Measurements from ENCODE around the gene TMEM50B.
"Not testable (repeated sequence)": the region's sequence is repeated elsewhere in the genome, so short reads cannot be mapped to it uniquely, and the experiment has no call there.

TMEM50B gene

DNA sequence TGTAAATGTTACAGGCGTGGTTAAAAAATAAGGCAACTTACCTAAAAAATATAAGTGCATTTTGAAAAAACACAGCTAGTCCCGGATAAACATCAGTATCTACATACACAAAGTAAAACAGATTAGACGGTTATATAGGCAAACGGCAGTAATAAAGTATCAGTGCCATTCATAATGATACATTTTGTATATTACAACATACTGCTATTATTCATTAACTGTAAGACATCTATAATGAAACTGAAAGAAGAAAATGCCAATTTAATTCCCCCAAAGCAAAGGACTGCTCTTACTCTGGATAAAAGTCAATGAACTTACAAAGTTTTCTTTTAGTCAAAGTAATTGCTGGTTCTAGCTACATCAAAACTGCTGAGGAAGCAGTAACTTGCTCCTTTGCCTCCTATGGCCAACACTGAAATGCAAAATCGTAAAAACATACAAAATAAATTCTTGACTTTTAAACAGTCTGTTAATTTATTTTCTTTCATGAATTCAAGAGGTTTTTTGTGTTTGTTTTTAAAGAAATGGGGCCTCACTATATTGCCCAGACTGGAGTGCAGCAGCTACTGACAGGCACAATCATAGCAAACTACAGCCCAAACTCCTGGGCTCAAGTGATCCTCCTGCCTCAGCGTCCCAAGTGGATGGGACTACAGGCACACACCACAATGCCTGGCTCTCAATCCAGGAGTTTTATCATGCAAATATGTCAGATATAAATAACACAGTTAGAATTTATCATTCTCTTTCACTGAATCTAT lies 23.9 kb downstream of the TMEM50B start:
- no peaks in the 10 kb centered on the region; the same call in 1 of the 2 replicates for H3K4me1 ChIP-seq (ENCODE audit: insufficient read depth, low read length)
- H3K9me3 ChIP-seq (ENCODE audit: control insufficient read depth, insufficient read depth, low read length): no peaks in the 10 kb centered on the region
- no peak overlapping the region for H3K9ac ChIP-seq (ENCODE audit: low read depth, low read length)
- no peaks in the 10 kb centered on the region for H3K36me3 ChIP-seq (ENCODE audit: insufficient read depth, low read length)

- Histone ChIP-seq H3K4me1 (ENCODE audit: insufficient read depth, low read length) (no peaks in the 10 kb centered on the region; the same call in 1 of the 2 replicates), H3K9me3 (ENCODE audit: control insufficient read depth, insufficient read depth, low read length) (no peaks in the 10 kb centered on the region)
Observed at GRCh38 chr21:33452362-33452761, 27.4 kb downstream of the TMEM50B start.

GRCh38 chr21:33451634-33452071 lies 28.1 kb downstream of the TMEM50B start:
- Histone ChIP-seq H3K9ac (ENCODE audit: low read depth, low read length) (no peak overlapping the region), H3K9me3 (ENCODE audit: control insufficient read depth, insufficient read depth, low read length) (no peaks in the 10 kb centered on the region), H3K4me1 (ENCODE audit: insufficient read depth, low read length) (no peaks in the 10 kb centered on the region; the same call in 1 of the 2 replicates), H3K36me3 (ENCODE audit: insufficient read depth, low read length) (no peaks in the 10 kb centered on the region)

More at GRCh38 chr21:33452362-33452761, 27.4 kb downstream of the TMEM50B start:
- no peak overlapping the region for H3K9ac ChIP-seq (ENCODE audit: low read depth, low read length)
- H3K36me3 ChIP-seq (ENCODE audit: insufficient read depth, low read length): no peaks in the 10 kb centered on the region

DNA sequence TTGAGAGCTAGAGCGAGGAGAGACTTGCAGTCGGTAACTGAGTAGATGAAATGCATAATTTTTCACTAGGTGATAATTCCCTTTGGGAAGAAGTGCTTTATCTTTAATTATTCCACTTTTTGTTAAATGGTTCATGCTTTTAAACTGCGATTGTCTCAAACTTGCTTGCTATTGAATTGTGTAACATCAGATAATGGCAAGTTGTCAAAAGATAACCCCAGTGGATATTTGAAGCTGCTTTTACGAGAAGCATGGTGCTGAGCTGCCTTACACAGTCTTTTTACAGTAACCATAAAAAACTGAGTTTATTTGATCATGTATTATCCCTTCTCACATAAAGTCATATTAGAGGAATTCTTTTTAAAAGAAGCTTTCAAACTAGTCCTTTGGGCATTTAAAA lies 30.2 kb downstream of the TMEM50B start:
- H3K4me1 ChIP-seq (ENCODE audit: insufficient read depth, low read length): no peaks in the 10 kb centered on the region
- H3K36me3 ChIP-seq (ENCODE audit: insufficient read depth, low read length): no peaks in the 10 kb centered on the region
- H3K9ac ChIP-seq (ENCODE audit: low read depth, low read length): no peak overlapping the region
- no peaks in the 10 kb centered on the region for H3K9me3 ChIP-seq (ENCODE audit: control insufficient read depth, insufficient read depth, low read length)

DNA sequence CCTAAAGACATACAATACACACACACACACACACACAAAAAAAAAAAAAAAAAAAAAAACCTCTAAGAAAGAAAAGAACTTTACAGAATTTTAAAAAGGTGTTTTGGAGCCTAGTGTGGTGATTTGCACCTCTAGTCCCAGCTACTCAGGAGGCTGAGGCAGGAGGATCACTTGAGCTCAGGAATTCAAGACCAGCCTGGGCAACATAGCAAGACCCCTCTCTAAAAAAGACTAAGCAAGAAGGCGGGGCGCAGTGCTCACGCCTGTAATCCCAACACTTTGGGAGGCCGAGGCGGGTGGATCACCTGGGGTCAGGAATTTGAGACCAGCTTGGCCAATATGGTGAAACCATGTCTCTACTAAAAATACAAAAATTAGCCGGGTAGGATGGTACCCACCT lies 33.2 kb downstream of the TMEM50B start:
- not testable (repeated sequence) for H3K4me1 ChIP-seq (ENCODE audit: insufficient read depth, low read length); H3K9me3 ChIP-seq (ENCODE audit: control insufficient read depth, insufficient read depth, low read length); H3K9ac ChIP-seq (ENCODE audit: low read depth, low read length); H3K36me3 ChIP-seq (ENCODE audit: insufficient read depth, low read length)

DNA sequence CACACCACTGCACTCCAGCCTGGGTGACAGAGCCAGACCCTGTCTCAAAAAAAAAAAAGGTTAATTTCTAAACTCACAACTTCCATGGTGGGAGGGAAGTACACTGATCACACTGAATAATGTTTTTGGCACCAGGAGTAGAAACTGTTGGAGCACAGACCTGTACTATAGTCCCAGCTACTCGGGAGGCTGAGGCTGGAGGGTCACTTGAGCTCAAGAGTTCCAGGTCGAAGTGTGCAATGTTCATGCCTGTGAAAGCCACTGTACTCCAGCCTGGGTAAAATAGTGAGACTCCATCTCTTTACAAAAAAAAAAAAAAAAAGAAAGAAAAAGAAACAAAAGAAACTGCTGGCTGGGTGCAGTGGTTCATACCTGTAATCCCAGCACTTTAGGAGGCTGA lies 35.3 kb downstream of the TMEM50B start:
- H3K9me3 ChIP-seq (ENCODE audit: control insufficient read depth, insufficient read depth, low read length): no peaks in the 10 kb centered on the region
- no peaks in the 10 kb centered on the region for H3K36me3 ChIP-seq (ENCODE audit: insufficient read depth, low read length)
- H3K4me1 ChIP-seq (ENCODE audit: insufficient read depth, low read length): no peaks in the 10 kb centered on the region
- H3K9ac ChIP-seq (ENCODE audit: low read depth, low read length): no peak overlapping the region

- H3K9ac ChIP-seq (ENCODE audit: low read depth, low read length): no peak overlapping the region
Observed at GRCh38 chr21:33443194-33443593, 36.6 kb downstream of the TMEM50B start.

DNA sequence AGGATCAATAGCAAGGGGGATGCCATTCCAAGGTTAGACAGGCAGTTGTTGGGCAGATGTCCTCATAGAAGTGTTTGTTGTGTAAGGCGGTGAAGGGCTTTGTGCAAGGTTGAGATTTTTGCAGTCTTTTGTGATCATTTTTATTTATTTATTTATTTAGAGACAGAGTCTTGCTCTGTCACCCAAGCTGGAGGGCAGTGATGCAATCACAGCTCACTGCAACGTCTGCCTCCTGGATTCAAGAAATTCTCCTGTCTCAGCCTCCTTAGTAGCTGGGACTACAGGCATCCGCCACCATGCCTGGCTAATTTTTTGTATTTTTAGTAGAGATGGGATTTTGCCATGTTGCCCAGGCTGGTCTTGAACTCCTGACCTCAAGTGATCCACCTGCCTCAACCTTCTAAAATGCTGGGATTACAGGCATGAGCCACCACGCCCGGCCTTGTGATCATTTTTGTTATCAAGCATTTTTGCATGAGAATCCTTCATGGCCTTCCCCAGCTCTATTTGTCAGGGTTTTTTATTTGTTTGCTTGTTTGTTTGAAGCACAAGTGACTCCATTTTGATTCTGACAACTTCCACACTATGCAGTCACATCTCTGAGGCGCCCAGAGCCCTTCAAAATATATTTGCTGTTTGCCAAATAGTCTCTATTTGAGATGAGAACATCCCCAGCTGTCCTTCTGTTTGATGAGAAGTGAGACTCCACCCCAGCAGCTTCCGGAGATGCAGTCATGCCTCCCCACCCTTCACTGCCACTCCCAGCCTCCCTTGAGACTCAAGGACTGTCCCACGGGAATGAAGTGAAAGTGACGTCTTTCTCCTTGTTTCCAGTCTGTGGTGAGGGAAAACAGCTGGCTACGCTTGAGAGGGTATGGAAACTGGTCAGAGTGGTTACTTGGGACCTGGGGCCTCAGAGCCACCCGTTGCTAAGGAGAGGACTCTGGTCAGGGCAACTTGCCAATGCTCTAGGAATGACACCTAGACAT lies 38.0 kb downstream of the TMEM50B start:
- Histone ChIP-seq H3K36me3 (ENCODE audit: insufficient read depth, low read length) (no peaks in the 10 kb centered on the region), H3K4me1 (ENCODE audit: insufficient read depth, low read length) (no peaks in the 10 kb centered on the region), H3K9ac (ENCODE audit: low read depth, low read length) (no peak overlapping the region), H3K9me3 (ENCODE audit: control insufficient read depth, insufficient read depth, low read length) (no peaks in the 10 kb centered on the region)

More at GRCh38 chr21:33443194-33443593, 36.6 kb downstream of the TMEM50B start:
- Histone ChIP-seq H3K36me3 (ENCODE audit: insufficient read depth, low read length) (no peaks in the 10 kb centered on the region), H3K9me3 (ENCODE audit: control insufficient read depth, insufficient read depth, low read length) (no peaks in the 10 kb centered on the region), H3K4me1 (ENCODE audit: insufficient read depth, low read length) (no peaks in the 10 kb centered on the region)

GRCh38 chr21:33437140-33437539 lies 42.6 kb downstream of the TMEM50B start:
- Histone ChIP-seq H3K36me3 (ENCODE audit: insufficient read depth, low read length) (peaks cover 18% of the 10 kb centered on the region), H3K4me1 (ENCODE audit: insufficient read depth, low read length) (no peaks in the 10 kb centered on the region), H3K9ac (ENCODE audit: low read depth, low read length) (no peak overlapping the region), H3K9me3 (ENCODE audit: control insufficient read depth, insufficient read depth, low read length) (no peaks in the 10 kb centered on the region)

DNA sequence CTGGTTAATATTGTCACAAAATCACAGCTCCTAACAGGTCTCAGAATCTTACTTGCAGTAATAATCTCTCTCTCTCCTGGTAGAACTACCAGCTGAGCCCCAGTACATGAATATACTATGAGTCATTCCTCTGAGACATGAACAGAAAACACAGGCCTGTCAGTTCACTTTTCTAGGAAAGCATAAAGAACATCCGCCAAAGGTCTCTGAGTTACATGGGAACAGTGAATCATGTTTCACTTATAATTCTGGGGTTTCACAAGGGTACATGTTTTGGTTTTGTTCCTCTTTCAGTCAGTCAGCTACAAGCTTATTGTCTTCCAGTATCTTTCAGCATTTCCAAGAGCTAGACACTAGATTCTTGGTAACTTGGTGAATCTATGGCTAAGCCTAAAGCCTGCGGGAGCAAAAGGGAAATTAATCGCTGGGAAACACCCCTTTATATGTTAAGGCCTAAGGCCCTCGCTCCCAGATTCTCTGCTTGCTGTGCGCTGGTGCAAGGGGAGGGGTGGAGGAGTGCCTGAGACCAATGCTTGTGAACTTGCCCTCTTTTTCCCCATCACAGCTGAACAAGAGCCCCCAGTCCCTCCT lies 44.9 kb downstream of the TMEM50B start:
- no peak overlapping the region for H3K9ac ChIP-seq (ENCODE audit: low read depth, low read length)
- peaks cover 23% of the 10 kb centered on the region for H3K36me3 ChIP-seq (ENCODE audit: insufficient read depth, low read length)
- no peaks in the 10 kb centered on the region for H3K4me1 ChIP-seq (ENCODE audit: insufficient read depth, low read length)
- no peaks in the 10 kb centered on the region for H3K9me3 ChIP-seq (ENCODE audit: control insufficient read depth, insufficient read depth, low read length)

- no peaks in the 10 kb centered on the region for H3K9me3 ChIP-seq (ENCODE audit: control insufficient read depth, insufficient read depth, low read length)
- no peaks in the 10 kb centered on the region for H3K4me1 ChIP-seq (ENCODE audit: insufficient read depth, low read length)
- peaks cover 23% of the 10 kb centered on the region for H3K36me3 ChIP-seq (ENCODE audit: insufficient read depth, low read length)
- no peak overlapping the region for H3K9ac ChIP-seq (ENCODE audit: low read depth, low read length)
Observed at GRCh38 chr21:33433425-33434114, 46.2 kb downstream of the TMEM50B start.

GRCh38 chr21:33433001-33433400 lies 46.8 kb downstream of the TMEM50B start:
- no peak overlapping the region for H3K9ac ChIP-seq (ENCODE audit: low read depth, low read length)
- H3K36me3 ChIP-seq (ENCODE audit: insufficient read depth, low read length): peaks cover 23% of the 10 kb centered on the region
- H3K9me3 ChIP-seq (ENCODE audit: control insufficient read depth, insufficient read depth, low read length): no peaks in the 10 kb centered on the region
- no peaks in the 10 kb centered on the region for H3K4me1 ChIP-seq (ENCODE audit: insufficient read depth, low read length)

GRCh38 chr21:33432496-33432895 lies 47.3 kb downstream of the TMEM50B start:
- no peaks in the 10 kb centered on the region for H3K9me3 ChIP-seq (ENCODE audit: control insufficient read depth, insufficient read depth, low read length)
- no peak overlapping the region for H3K9ac ChIP-seq (ENCODE audit: low read depth, low read length)
- no peaks in the 10 kb centered on the region for H3K4me1 ChIP-seq (ENCODE audit: insufficient read depth, low read length)
- H3K36me3 ChIP-seq (ENCODE audit: insufficient read depth, low read length): peaks cover 23% of the 10 kb centered on the region

GRCh38 chr21:33430858-33431257 lies 48.9 kb downstream of the TMEM50B start:
- peaks cover 24% of the 10 kb centered on the region for H3K36me3 ChIP-seq (ENCODE audit: insufficient read depth, low read length)
- H3K9ac ChIP-seq (ENCODE audit: low read depth, low read length): no peak overlapping the region
- H3K4me1 ChIP-seq (ENCODE audit: insufficient read depth, low read length): no peaks in the 10 kb centered on the region
- H3K9me3 ChIP-seq (ENCODE audit: control insufficient read depth, insufficient read depth, low read length): no peaks in the 10 kb centered on the region
